HepG2 (cell line): ENCODE measurements around the gene BTG1. TPM values are rescaled to one million over a fixed set of nuclear protein-coding genes. Genes with fewer than 3 reads are reported as not detected.

Source experiments
- CC2D1A ChIP-seq: sonication (generic); formaldehyde crosslinking; IDR thresholded peaks from 2 replicates; pipeline ENCODE4 v1.8.1; 2023; ENCODE audit warnings: mild to moderate bottlenecking, missing genetic modification reagents
- CREM ChIP-seq, 2 experiments: sonication (generic) in 1 of 2; formaldehyde crosslinking in 1 of 2; IDR thresholded peaks; 2 replicates each; pipeline versions ENCODE4 v1.4.0 to v1.6.1; 2016 to 2020; ENCODE audit warnings: antibody characterized with exemption in 1 of 2, mild to moderate bottlenecking in 1 of 2, missing genetic modification reagents in 1 of 2
- DZIP1 ChIP-seq: sonication (generic); formaldehyde crosslinking; IDR thresholded peaks from 2 replicates; pipeline ENCODE4 v1.5.0; 2020; ENCODE audit warnings: mild to moderate bottlenecking, missing genetic modification reagents
- HDAC6 ChIP-seq: fragments of 200-600 bp; sonication (generic); IDR thresholded peaks from 2 replicates; pipeline ENCODE4 v1.7.0; 2017; ENCODE audit warnings: mild to moderate bottlenecking, antibody characterized with exemption, low read length, low read depth
- HMG20A ChIP-seq: IDR thresholded peaks from 2 replicates; pipeline ENCODE4 v1.6.1; 2016; ENCODE audit warnings: borderline replicate concordance
- TOE1 ChIP-seq: sonication (generic); formaldehyde crosslinking; IDR thresholded peaks from 2 replicates; pipeline ENCODE4 v1.4.0; 2020; ENCODE audit warnings: mild to moderate bottlenecking, missing genetic modification reagents
- YEATS4 ChIP-seq: sonication (generic); formaldehyde crosslinking; IDR thresholded peaks from 2 replicates; pipeline ENCODE4 v1.4.0; 2020; ENCODE audit warnings: missing genetic modification reagents, borderline replicate concordance
- ZFP36 ChIP-seq: fragments of 150-350 bp; IDR thresholded peaks from 2 replicates; pipeline ENCODE4 v1.6.1; 2018; ENCODE audit warnings: borderline replicate concordance, low read length, low read depth; ENCODE audit not compliant: partially characterized antibody
- ZFP91 ChIP-seq: sonication (generic); formaldehyde crosslinking; IDR thresholded peaks from 2 replicates; pipeline ENCODE4 v1.9.0; 2022; ENCODE audit warnings: missing genetic modification reagents, mild to moderate bottlenecking, borderline replicate concordance
- ZHX1 ChIP-seq: sonication (generic); formaldehyde crosslinking; IDR thresholded peaks from 2 replicates; pipeline ENCODE4 v1.8.1; 2022; ENCODE audit warnings: low read depth, mild to moderate bottlenecking, missing genetic modification reagents
- ZHX2 ChIP-seq, 2 experiments: sonication (generic) in 1 of 2; formaldehyde crosslinking in 1 of 2; IDR thresholded peaks; 2 replicates each; pipeline versions ENCODE4 v1.6.1 to v1.9.0; 2014 to 2022; ENCODE audit warnings: antibody characterized with exemption in 1 of 2, borderline replicate concordance in 1 of 2, inconsistent platforms in 1 of 2, low read depth in 1 of 2, missing genetic modification reagents in 1 of 2
- ZNF10 ChIP-seq: sonication (generic); formaldehyde crosslinking; IDR thresholded peaks from 2 replicates; pipeline ENCODE4 v1.4.0; 2020; ENCODE audit warnings: mild to moderate bottlenecking, low read depth, missing genetic modification reagents, borderline replicate concordance
- ZNF292 ChIP-seq: sonication (generic); formaldehyde crosslinking; IDR thresholded peaks from 2 replicates; pipeline ENCODE4 v1.8.1; 2022; ENCODE audit warnings: mild to moderate bottlenecking, low read depth, missing genetic modification reagents, borderline replicate concordance
- ZNF766 ChIP-seq: sonication (generic); formaldehyde crosslinking; IDR thresholded peaks from 2 replicates; pipeline ENCODE4 v1.5.0; 2020; ENCODE audit warnings: missing genetic modification reagents, borderline replicate concordance
- polyA plus RNA-seq, 8 experiments: library from polyadenylated mRNA; depleted of rRNA in 3 of 8; stranded (reverse) in 7 of 8; unstranded in 1 of 8; fragments of >200 nt; fragmentation: Illumina TruSeq in 4 of 8; extraction: Trizol in 4 of 8; gene quantifications; 2 replicates each; pipeline versions ENCODE4 v1.2.1 to v1.2.3, GENCODE V29; 2011 to 2016; ENCODE audit warnings: low read depth in 4 of 8, missing spikeins in 1 of 8, mixed read lengths in 1 of 8; ENCODE audit not compliant: insufficient read depth in 1 of 8
- total RNA-seq, 5 experiments: library from RNA; depleted of rRNA; stranded (reverse); fragments of >200 nt; fragmentation: Illumina TruSeq; extraction: Trizol; gene quantifications; 2 replicates each; pipeline ENCODE4 v1.2.3, GENCODE V29; 2016; ENCODE audit warnings: low read depth in 1 of 5

The BTG1 gene
- total and polyA plus RNA-seq, 2 of the 13 experiments (the other 11 are each of a cell fraction or from before 2014, with no cell fraction given), result 7.5 to 16.7 TPM

- TF ChIP-seq ZHX2 (IDR thresholded peaks at IDR 0.05; ENCODE audit: low read depth), result no peak; the same call in 1 of the 2 replicates
- TF ChIP-seq ZHX2 (CRISPR knock-in tag; IDR thresholded peaks at IDR 0.05; ENCODE audit: borderline replicate concordance), result no peak
- no peak for TF ChIP-seq HDAC6
- TF ChIP-seq ZNF10 (CRISPR knock-in tag), result no peak
- TF ChIP-seq ZFP91 (CRISPR knock-in tag), result peak; percentile 69
- peak; percentile 76 for TF ChIP-seq ZNF292
- no peak for TF ChIP-seq DZIP1 (CRISPR knock-in tag)
- TF ChIP-seq ZNF766 (CRISPR knock-in tag), result no peak
- TF ChIP-seq HMG20A, result no peak
- TF ChIP-seq CC2D1A (CRISPR knock-in tag), result no peak
- peak; percentile 95 for TF ChIP-seq CREM (IDR thresholded peaks at IDR 0.05)
- no peak for TF ChIP-seq CREM (CRISPR knock-in tag; IDR thresholded peaks at IDR 0.05)
- TF ChIP-seq YEATS4, result 0 out of 2 replicates have a peak, but pooled peaks have one; percentile 35
- no peak for TF ChIP-seq ZFP36
- no peak for TF ChIP-seq ZHX1 (CRISPR knock-in tag)
- TF ChIP-seq TOE1 (CRISPR knock-in tag), result no peak
Measured at GRCh38 chr12:92145731-92146496, at the start of gene BTG1 (continued).
